ENCODE results near the gene SCML2.
"Not testable (repeated sequence)": the region's sequence is repeated elsewhere in the genome, so short reads cannot be mapped to it uniquely, and the experiment has no call there.

SCML2 gene

GRCh38 chrX:18354369-18355223 is at the start of gene SCML2:
Gene SCML2 (minus strand): TSS chrX:18354688. CDS start chrX:18334071, 20,617 bp downstream.
- DNase-seq (ENCODE audit: extremely low read depth, low read depth): no peak
- H3K4me3 ChIP-seq (replicated peaks; ENCODE audit: low read depth, low read length): peak within 1 kb of the TSS; percentile 43
- no peak for TF ChIP-seq CTCF (IDR thresholded peaks at IDR 0.05; ENCODE audit: low read depth, low read length, missing control alignments)

GRCh38 chrX:18401848-18402213 is 47.3 kb upstream of the SCML2 start:
- no peak overlapping the region for H3K4me3 ChIP-seq (replicated peaks; ENCODE audit: low read depth, low read length)
- TF ChIP-seq CTCF (IDR thresholded peaks at IDR 0.05; ENCODE audit: low read depth, low read length, missing control alignments): no peak
- DNase-seq (ENCODE audit: extremely low read depth, low read depth): no peak

GRCh38 chrX:18394477-18394876 is 40.0 kb upstream of the SCML2 start:
- no peak for DNase-seq (ENCODE audit: extremely low read depth, low read depth)
- no peak overlapping the region for H3K4me3 ChIP-seq (replicated peaks; ENCODE audit: low read depth, low read length)
- no peak for TF ChIP-seq CTCF (IDR thresholded peaks at IDR 0.05; ENCODE audit: low read depth, low read length, missing control alignments)

GRCh38 chrX:18390941-18391538 is 36.6 kb upstream of the SCML2 start:
- peak; percentile 41 for TF ChIP-seq CTCF (IDR thresholded peaks at IDR 0.05; ENCODE audit: low read depth, low read length, missing control alignments)
- H3K4me3 ChIP-seq (replicated peaks; ENCODE audit: low read depth, low read length): no peak overlapping the region
- no peak for DNase-seq (ENCODE audit: extremely low read depth, low read depth)

GRCh38 chrX:18389966-18390365 is 35.5 kb upstream of the SCML2 start:
- no peak for TF ChIP-seq CTCF (IDR thresholded peaks at IDR 0.05; ENCODE audit: low read depth, low read length, missing control alignments)
- no peak for DNase-seq (ENCODE audit: extremely low read depth, low read depth)
- H3K4me3 ChIP-seq (replicated peaks; ENCODE audit: low read depth, low read length): no peak overlapping the region

GRCh38 chrX:18377796-18378195 is 23.3 kb upstream of the SCML2 start:
- no peak overlapping the region for H3K4me3 ChIP-seq (replicated peaks; ENCODE audit: low read depth, low read length)
- DNase-seq (ENCODE audit: extremely low read depth, low read depth): no peak
- peak; percentile 43 for TF ChIP-seq CTCF (IDR thresholded peaks at IDR 0.05; ENCODE audit: low read depth, low read length, missing control alignments)

GRCh38 chrX:18375131-18375805 is 20.8 kb upstream of the SCML2 start:
- not testable (repeated sequence) for H3K4me3 ChIP-seq (replicated peaks; ENCODE audit: low read depth, low read length); DNase-seq (ENCODE audit: extremely low read depth, low read depth)

GRCh38 chrX:18369096-18369495 is 14.6 kb upstream of the SCML2 start:
- DNase-seq (ENCODE audit: extremely low read depth, low read depth); H3K4me3 ChIP-seq (replicated peaks; ENCODE audit: low read depth, low read length): not testable (repeated sequence)
